Duodenal mucosa (tissue), 2 donors: ENCODE results near the gene SMIM41.

ENCODE experiments used
- H3K27ac ChIP-seq: one replicate; pipeline ENCODE4 v1.7.0; 2013; ENCODE audit warnings: low read depth, low read length
- H3K27me3 ChIP-seq, 2 donors: one replicate each; pipeline ENCODE4 v1.7.0; 2013; ENCODE audit warnings: low read length in 2 of 2, control low read depth in 1 of 2; ENCODE audit not compliant: insufficient read depth in 2 of 2, control insufficient read depth in 1 of 2
- H3K36me3 ChIP-seq, 2 donors: one replicate each; pipeline ENCODE4 v1.7.0; 2013; ENCODE audit warnings: low read length in 2 of 2, control low read depth in 1 of 2; ENCODE audit not compliant: insufficient read depth in 2 of 2, control insufficient read depth in 1 of 2
- H3K4me1 ChIP-seq, 2 donors: one replicate each; pipeline ENCODE4 v1.7.0; 2013; ENCODE audit warnings: low read length in 2 of 2, control low read depth in 1 of 2; ENCODE audit not compliant: insufficient read depth in 2 of 2, control insufficient read depth in 1 of 2
- H3K4me3 ChIP-seq, 2 donors: one replicate each; pipeline ENCODE4 v1.7.0; 2013; ENCODE audit warnings: low read length in 2 of 2, low read depth in 1 of 2
- H3K9ac ChIP-seq, 2 donors: one replicate each; pipeline ENCODE4 v1.7.0; 2013; ENCODE audit warnings: low read length in 2 of 2, low read depth in 1 of 2
- H3K9me3 ChIP-seq, 2 donors: one replicate each; pipeline ENCODE4 v1.7.0; 2013; ENCODE audit warnings: low read length in 2 of 2, control low read depth in 1 of 2; ENCODE audit not compliant: control insufficient read depth in 1 of 2

SMIM41 gene

DNA sequence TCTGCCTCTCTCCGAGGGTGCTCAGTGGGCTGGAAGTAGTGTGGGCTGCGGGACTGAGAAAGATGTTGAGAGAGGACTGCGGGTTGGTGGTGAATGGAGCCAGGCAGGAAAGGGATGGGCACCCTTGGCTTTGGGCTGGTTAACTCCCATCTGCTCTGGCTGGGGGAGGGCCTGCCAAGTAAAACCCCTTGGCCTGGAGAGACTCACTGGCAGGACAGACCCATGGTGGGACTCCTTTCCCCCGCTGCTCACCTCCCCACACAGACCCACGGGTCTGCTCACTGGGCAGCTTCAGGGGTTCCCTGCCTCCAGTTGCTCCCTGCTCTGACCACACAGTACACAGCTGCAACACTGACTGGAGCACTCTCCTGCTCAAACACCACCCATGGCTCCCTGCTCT is 58.2 kb downstream of the SMIM41 start:
- Histone ChIP-seq H3K4me3 (no peak overlapping the region), H3K4me1 (no peaks in the 10 kb centered on the region), H3K36me3 (no peaks in the 10 kb centered on the region), H3K9ac (no peak overlapping the region), H3K9me3 (no peaks in the 10 kb centered on the region), H3K27ac (no peak overlapping the region), H3K27me3 (peaks cover 0 to 5% of the 10 kb centered on the region in 2 donors)

DNA sequence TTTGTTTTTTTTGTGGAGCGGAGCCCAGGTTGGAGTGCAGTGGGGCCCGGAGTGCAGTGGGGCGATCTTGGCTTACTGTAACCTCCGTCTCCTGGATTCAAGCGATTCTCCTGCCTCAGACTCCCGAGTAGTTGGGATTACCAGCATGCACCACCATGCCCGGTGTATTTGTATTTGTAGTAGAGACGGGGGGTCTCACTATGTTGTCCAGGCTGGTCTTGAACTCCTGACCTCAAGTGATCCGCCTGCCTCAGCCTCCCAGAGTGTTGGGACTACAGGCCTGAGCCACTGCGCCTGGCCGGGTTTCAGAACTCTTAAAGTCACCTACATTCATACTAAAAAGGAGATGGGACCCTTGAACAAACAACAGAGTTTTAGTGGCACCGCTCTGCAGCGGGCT is 59.6 kb downstream of the SMIM41 start:
- H3K27me3 ChIP-seq, result peaks cover 0 to 5% of the 10 kb centered on the region in 2 donors
- peaks cover 5% of the 10 kb centered on the region in 2 donors for H3K4me1 ChIP-seq
- H3K9ac ChIP-seq, result no peak overlapping the region
- H3K36me3 ChIP-seq, result no peaks in the 10 kb centered on the region
- no peak overlapping the region for H3K4me3 ChIP-seq
- no peak overlapping the region for H3K27ac ChIP-seq
- H3K9me3 ChIP-seq, result no peaks in the 10 kb centered on the region

DNA sequence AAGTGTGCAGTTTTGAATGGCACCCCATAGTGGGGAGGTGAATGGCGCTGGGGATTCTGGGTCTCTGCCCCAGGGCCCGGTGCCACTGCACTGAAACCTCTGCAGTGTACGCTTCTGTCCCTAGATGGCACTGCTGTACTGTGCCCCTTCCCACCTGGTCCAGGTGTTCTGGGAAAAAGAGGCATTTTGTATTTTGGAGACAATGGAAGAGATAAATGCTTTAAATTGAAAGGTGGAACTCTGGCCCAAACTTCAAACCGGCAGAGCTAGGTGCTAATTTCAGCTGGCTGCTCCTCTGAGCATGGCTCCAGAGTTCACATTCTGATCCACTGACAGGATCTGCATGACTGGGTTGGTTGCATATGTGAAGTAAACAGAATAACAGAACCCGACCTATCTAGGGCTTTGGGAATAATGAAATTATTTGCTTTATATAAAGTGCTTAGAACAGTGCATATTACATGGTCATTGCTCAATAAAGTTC is 60.1 kb downstream of the SMIM41 start:
- Histone ChIP-seq H3K9ac (peak overlapping the region in 1 of 2 donors; percentile 18), H3K27ac (no peak overlapping the region), H3K4me1 (peaks cover 5 to 7% of the 10 kb centered on the region in 2 donors), H3K36me3 (no peaks in the 10 kb centered on the region), H3K27me3 (peaks cover 0 to 5% of the 10 kb centered on the region in 2 donors), H3K4me3 (no peak overlapping the region), H3K9me3 (no peaks in the 10 kb centered on the region)

DNA sequence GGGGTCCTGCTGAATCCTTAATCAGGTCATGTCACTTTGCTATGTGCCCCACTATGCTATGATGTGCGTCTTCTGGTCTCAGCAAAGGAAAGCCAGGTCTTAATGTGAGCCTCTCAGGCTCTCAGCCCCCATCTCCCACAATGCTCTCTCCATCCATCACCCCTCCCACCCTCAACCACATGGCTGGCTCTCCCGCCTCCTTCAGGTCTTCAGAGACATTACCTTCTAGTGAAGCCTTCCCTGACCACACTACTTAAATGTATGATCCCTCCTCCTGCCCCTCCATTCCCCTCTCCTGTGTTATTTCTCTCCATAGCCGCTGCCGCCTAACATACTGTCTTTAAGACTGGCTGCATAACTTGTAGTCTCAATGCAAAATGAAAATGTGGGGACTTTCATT is 61.8 kb downstream of the SMIM41 start:
- Histone ChIP-seq H3K9ac (no peak overlapping the region), H3K4me3 (no peak overlapping the region), H3K4me1 (peaks cover 6 to 16% of the 10 kb centered on the region in 2 donors), H3K27ac (no peak overlapping the region), H3K9me3 (no peaks in the 10 kb centered on the region), H3K36me3 (no peaks in the 10 kb centered on the region), H3K27me3 (peaks cover 0 to 5% of the 10 kb centered on the region in 2 donors)

DNA sequence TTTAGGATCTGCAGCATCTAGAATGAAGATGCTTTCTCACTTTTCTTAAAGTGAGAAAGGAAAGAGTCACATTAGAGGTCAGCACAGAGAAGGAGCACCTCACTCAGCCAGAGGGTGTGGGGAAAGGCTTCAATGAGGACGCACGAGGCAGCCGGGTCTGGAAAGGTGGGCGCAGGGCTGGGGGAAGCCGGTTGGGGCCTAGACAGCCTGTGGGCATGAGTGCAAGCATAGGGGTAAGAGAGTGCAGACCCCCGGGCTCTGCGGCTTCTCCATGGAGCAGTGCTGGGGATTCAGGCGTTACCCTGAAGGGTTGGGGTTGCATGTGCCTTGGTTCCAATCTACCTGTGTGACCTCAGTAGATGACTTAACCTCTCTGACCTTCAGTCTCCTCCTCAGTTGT is 62.4 kb downstream of the SMIM41 start:
- no peak overlapping the region for H3K27ac ChIP-seq
- H3K9ac ChIP-seq, result no peak overlapping the region
- H3K27me3 ChIP-seq, result peaks cover 0 to 5% of the 10 kb centered on the region in 2 donors
- H3K9me3 ChIP-seq, result no peaks in the 10 kb centered on the region
- peaks cover 12 to 21% of the 10 kb centered on the region in 2 donors for H3K4me1 ChIP-seq
- H3K36me3 ChIP-seq, result no peaks in the 10 kb centered on the region
- no peak overlapping the region for H3K4me3 ChIP-seq

DNA sequence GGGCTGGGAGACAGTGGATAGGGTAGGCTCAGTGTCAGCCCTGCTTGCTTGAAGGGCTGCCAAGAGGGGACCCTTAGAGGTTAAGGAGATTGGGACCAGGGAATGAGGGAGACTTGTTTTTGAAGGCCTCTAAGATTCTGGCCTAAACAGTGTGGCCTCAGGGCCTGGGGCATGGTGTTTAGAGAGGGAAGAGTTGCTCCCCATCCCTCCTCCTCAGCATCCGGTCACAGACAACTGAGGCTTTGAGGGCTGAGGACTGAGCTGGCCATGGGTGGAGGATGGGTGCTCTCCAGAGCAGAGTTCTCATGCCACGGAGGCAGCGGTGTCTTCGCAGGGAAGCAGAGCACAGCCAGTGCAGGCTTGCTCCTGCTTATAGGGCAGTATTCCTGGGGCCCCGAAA is 62.9 kb downstream of the SMIM41 start:
- H3K27ac ChIP-seq, result no peak overlapping the region

DNA sequence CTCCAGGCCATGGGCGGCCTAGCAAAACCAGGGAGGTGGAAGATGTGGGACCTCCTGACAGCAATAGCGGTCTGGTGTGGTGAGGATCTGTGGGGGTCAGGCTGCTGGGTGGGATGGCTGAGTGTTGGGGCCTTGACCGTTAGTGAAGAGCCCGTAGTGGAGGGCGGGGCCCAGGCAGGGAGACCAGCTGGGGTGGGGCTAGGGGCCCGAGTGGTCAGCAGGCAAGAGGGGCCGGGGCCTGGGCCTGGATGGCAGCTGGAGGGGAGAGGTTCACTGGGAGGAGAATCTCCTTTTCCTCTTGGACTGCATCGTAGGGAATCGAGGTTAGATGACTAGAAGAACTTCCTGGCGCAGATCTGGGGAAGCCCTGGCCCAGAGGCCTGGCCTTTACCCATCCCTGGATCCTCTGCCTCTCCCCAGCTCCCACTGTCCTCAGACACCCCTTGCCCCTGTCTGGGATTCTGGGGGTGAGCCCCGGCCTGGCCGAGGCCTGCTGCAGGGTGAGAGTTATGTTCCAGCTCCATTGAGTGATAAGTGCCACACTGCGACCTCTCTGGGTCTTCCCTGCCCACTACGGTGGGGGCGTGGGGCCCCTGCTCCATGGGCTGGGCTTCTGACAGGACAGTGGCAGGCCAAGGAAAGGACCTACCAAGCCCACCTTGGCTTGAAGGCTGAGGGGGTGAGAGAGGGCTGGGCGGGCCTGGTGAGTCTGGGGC is 65.2 kb downstream of the SMIM41 start:
- H3K4me3 ChIP-seq, result no peak overlapping the region
- H3K27ac ChIP-seq, result no peak overlapping the region
- no peaks in the 10 kb centered on the region for H3K9me3 ChIP-seq
- no peaks in the 10 kb centered on the region for H3K27me3 ChIP-seq
- H3K36me3 ChIP-seq, result no peaks in the 10 kb centered on the region
- peak overlapping the region in 1 of 2 donors; percentile 41 for H3K9ac ChIP-seq
- peaks cover 37 to 46% of the 10 kb centered on the region in 2 donors for H3K4me1 ChIP-seq

More for the DNA sequence above, 62.9 kb downstream of the SMIM41 start:
- Histone ChIP-seq H3K4me1 (peaks cover 16 to 25% of the 10 kb centered on the region in 2 donors), H3K4me3 (no peak overlapping the region), H3K36me3 (no peaks in the 10 kb centered on the region), H3K9me3 (no peaks in the 10 kb centered on the region), H3K27me3 (peaks cover 0 to 5% of the 10 kb centered on the region in 2 donors), H3K9ac (no peak overlapping the region)

DNA sequence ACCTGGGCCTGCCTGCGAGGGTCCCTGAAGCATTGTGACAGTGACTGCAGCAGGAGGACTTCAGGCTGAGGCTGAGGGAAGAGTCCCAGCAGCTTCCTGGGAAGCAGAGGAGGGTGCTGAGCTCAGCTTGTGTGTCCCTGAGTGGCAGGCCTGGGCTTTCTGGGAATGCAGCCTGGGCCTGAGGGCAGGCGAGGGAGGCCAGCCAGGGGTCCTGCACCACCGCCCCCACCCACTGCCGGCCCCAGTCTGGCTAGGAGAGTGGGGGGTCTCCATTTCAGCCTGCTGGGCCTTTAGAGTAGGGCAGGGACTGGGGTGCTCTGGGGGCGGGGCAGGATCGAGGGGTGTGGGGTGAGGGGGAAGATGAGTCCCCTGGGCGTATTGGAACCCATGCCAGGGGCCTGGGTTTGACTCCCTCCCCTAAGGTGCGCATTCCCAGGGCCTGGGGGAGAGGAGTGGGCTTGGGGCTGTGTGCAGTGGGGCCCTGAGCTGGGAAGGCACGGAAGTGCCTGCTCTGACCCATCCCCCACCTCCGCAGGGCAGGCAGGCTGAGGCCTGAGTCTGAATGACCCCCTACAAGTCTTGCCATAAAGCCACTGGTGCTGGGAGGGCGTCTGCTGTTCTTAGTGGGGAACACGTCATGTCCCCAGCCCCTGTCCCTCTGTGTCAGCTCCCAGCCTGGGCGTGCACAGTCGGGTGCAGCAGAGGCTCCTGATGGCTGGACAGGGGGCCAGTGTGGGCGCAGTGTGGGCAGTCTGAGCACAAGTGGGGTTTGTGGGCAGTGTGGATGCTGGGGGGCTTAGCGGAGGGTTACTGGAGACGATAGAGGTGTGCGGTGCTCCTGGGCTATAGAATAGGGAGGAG is 66.0 kb downstream of the SMIM41 start:
- H3K27me3 ChIP-seq, result no peaks in the 10 kb centered on the region
- H3K4me1 ChIP-seq, result peaks cover 39 to 51% of the 10 kb centered on the region in 2 donors
- no peaks in the 10 kb centered on the region for H3K9me3 ChIP-seq
- H3K27ac ChIP-seq, result no peak overlapping the region
- H3K9ac ChIP-seq, result peak overlapping the region in 1 of 2 donors; percentile 93
- no peak overlapping the region for H3K4me3 ChIP-seq
- H3K36me3 ChIP-seq, result no peaks in the 10 kb centered on the region

DNA sequence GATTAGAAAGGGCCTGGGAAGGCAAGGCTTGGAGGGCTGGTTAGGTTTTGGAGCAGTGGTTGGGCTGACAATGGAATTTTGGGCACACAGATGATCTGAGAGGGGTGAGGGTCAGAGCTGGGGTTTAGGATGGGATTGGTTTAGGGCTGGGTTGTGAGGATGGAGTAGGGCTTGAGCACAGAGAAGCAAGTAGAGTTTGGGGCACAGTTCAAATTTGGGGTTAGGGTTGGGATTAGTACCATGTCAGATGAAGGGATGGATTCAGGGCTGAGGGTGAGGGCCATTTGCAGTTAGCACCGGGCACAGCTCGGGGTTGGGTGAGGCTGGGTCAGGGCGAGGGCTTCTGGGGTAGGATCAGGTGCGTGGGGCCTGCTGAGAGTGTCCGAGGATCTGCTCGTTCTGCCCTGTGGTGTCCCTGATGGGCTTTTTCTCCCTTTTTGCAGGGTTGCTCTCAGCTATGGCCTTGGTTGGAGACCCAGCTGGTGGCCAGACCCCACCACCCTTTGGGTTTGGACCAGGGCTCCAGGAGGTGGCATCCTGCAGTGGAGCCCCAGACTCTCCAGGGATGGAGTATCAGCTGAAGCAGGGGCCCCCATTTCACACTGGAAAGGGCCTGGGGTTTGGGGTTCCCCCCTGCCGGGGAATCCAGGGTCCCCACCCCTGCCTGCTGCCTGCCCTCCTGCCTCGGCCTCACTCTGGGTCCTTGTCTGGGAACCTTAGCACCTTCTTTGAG is 66.8 kb downstream of the SMIM41 start:
- Histone ChIP-seq H3K27ac (peak overlapping the region; percentile 79), H3K4me3 (no peak overlapping the region), H3K9ac (peak overlapping the region; percentile 79 to 93)

More for the DNA sequence above, 66.8 kb downstream of the SMIM41 start:
- H3K27me3 ChIP-seq, result no peaks in the 10 kb centered on the region
- no peaks in the 10 kb centered on the region for H3K9me3 ChIP-seq
- H3K4me1 ChIP-seq, result peaks cover 39 to 53% of the 10 kb centered on the region in 2 donors
- H3K36me3 ChIP-seq, result no peaks in the 10 kb centered on the region
